GM21360 (cell line): ENCODE measurements around the gene MISFA.
"Not testable (repeated sequence)": the region's sequence is repeated elsewhere in the genome, so short reads cannot be mapped to it uniquely, and the experiment has no call there.

Source experiments
- ATAC-seq: cut with Tn5 transposase; IDR thresholded peaks from one replicate; pipeline ENCODE4 v1.9.1; 2021; ENCODE audit warnings: mild to moderate bottlenecking, moderate library complexity; ENCODE audit not compliant: unreplicated experiment

MISFA gene

DNA sequence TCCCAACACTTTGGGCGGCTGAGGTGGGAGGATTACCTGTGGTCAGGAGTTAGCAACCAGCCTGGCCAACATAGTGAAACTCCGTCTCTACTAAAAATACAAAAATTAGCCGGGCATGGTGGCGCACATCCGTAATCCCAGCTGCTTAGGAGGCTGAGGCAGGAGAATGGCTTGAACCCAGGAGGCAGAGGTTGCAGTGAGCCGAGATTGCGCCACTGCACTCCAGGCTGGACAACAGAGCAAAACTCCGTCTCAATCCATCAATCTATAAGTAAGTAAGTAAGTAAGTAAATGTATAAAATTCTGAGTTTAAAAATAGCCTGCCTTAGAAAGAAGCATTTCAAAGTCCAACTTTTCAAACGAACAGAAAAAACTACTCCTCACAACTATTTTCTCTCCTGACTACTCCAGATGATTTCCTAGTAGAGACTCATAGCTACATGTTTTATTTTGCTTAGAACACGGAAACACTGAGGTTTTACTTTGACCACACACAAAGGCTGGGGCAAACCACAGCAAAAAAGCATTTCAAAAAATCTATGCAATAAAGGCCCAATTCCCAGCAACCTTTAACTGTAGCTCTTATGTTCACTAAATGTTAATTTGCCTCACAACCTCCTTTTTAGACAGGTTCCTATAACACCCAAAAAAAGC, 18.2 kb downstream of the MISFA start:
- ATAC-seq, result peak; percentile 40

DNA sequence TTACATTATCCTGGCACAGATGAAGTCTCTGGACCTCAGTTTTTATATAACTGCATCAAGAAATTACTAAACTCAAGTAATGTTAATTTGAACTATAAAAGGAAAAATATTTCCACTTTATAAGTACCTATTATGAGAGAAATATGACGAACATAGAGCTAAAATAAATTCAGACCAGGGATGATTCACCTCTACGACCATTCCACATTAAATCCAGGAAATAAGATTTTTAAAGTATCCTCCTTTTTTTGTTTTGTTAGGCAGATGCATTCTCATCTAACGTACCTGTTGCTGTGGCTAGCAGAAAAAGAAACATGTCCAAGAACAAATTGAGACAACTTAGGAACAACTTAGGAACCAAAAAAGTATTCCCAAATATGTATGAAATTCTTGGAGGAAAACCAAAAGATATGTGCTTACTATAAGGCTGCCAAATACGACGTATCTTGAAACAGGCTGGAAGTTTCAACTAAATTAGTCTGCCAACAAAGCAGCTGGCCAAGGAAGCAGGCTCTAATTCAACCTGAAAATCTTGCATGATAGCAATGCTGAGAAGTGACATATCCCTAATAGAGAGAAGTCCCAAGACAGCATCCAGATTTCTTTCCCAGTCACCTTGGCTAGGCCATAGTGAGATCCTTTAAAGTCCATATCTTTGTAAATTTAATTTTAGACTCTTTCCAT, 18.9 kb downstream of the MISFA start:
- ATAC-seq, result no peak

- ATAC-seq, result no peak
These were observed 24.1 kb downstream of the MISFA start for GRCh38 chr11:18623707-18624106.

GRCh38 chr11:18624161-18624560, 24.6 kb downstream of the MISFA start:
- ATAC-seq, result no peak

GRCh38 chr11:18632841-18633240, 33.3 kb downstream of the MISFA start:
- ATAC-seq, result no peak

GRCh38 chr11:18633256-18634139, 33.9 kb downstream of the MISFA start:
- ATAC-seq, result peak; percentile 49

GRCh38 chr11:18634140-18635032, 34.8 kb downstream of the MISFA start, which contains the start of gene SPTY2D1:
Gene SPTY2D1 (minus strand): TSS chr11:18634342. CDS start chr11:18634257, 85 bp downstream.
- peak; percentile 95 for ATAC-seq

DNA sequence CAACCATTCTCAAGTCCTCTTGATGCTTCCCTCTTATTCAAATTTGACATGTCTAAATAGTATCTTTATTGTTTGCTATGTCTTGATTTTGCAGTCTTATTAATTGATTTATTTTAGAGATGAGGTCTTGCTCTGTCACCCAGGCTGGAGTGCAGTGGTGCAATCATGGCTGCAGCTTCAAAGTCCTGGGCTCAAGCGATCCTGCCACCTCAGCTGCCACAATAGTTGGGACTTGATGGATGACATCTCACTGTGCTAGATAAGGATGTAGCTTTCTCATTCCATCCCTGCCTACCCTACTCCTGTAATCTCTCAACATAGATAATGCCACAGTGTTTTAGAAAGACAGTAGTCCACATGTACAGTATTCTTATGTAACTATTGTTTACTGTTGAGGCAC, 42.1 kb downstream of the MISFA start:
- ATAC-seq, result no peak

DNA sequence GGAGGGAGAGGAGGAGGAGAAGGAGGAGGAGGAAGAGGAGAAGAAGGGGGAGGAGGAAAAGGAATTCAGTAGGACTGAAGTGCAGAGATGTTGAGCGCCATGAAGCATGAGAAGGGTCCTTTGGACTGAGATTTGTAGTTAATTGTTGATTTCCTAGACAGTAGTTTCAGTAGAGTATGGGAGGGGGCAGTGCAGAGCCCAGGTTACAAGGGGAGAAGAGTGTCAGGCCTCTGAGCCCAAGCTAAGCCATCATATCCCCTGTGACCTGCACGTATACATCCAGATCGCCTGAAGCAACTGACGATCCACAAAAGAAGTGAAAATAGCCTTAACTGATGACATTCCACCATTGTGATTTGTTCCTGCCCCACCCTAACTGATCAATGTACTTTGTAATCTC, 43.4 kb downstream of the MISFA start:
- not testable (repeated sequence) for ATAC-seq

DNA sequence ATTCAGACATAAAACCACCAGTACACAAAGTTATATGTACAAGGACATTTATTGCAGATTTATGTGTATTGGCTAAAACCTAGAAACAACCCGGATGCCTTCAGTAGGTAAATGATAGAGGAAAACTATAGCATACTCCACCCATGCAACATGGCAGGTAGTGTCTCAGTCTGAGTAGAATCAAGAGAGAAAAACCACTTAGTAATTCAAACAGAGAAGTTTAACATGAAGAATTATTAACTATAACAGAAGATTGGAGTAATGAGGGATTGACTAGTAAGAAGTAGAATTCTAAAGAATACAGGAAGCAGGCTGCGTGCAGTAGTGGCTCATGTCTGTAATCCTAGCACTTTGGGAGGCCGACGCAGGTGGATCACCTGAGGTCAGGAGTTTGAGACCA, 50.8 kb downstream of the MISFA start:
- ATAC-seq, result no peak

DNA sequence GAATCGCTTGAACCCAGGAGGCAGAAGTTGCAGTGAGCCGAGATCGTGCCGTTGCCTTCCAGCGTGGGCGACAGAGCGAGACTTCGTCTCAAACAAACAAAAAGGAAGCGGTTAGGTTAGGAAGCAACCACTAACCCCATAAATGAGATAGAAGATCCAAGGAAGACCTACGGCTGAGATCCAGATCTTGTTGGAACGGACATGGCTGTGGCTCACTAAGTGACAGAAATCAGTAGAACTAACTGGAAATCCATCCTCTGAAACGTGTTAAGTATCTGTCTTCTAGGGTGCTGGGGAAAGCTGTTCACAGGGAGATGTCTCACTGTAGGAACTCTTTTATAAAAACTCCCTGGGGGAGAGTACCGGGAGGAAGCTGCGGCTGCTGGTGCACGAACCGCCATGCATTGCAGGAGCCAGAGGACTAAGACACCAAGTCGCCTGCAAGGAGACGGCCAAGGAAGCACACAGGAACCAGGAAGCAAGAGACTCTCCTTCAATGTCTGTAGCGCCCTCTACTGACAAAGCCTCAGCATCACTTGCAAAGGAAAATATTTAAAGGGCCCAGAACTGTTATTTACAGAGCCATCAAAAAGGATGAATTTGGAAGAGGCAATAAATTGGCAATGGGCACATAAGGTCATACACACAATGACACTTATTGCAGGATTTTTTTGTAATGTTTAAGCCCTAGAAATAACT, 51.4 kb downstream of the MISFA start:
- no peak for ATAC-seq
